Colonic mucosa (tissue), 4 donors: ENCODE data around the gene MCL1. TPM values are rescaled to one million over a fixed set of nuclear protein-coding genes. Genes with fewer than 3 reads are reported as not detected.
"Not testable (repeated sequence)": the region's sequence is repeated elsewhere in the genome, so short reads cannot be mapped to it uniquely, and the experiment has no call there.

Experiments used
- DNase-seq: peaks from one replicate; pipeline ENCODE4 v3.0.0-alpha.2; 2020
- H3K27ac ChIP-seq: fragments of 200-600 bp; one replicate; pipeline ENCODE4 v1.8.0; 2021
- H3K27me3 ChIP-seq: fragments of 200-600 bp; one replicate; pipeline ENCODE4 v1.8.0; 2021
- H3K36me3 ChIP-seq: fragments of 200-600 bp; one replicate; pipeline ENCODE4 v1.8.0; 2021
- H3K4me1 ChIP-seq: fragments of 200-600 bp; one replicate; pipeline ENCODE4 v1.8.0; 2021; ENCODE audit warnings: mild to moderate bottlenecking
- H3K4me3 ChIP-seq: fragments of 200-600 bp; one replicate; pipeline ENCODE4 v1.8.0; 2021
- H3K9ac ChIP-seq, 2 donors: one replicate each; pipeline ENCODE4 v1.7.0; 2013; ENCODE audit warnings: control low read depth in 2 of 2, low read depth in 2 of 2, low read length in 2 of 2
- H3K9me3 ChIP-seq: fragments of 200-600 bp; one replicate; pipeline ENCODE4 v1.8.0; 2021
- intact Hi-C: fragments of 100-400 bp; cut with DNase I; formaldehyde crosslinking; loops from one replicate; pipeline ENCODE4 v1.14.1; 2022
- total RNA-seq, 2 donors: library from RNA; stranded (reverse); fragmentation: NEBNext Ultra II Directional in 1 of 2; extraction: Animal tissue kit (Norgen Biotek cat#: 25700) in 1 of 2; gene quantifications; one replicate each; pipeline ENCODE4 v1.2.1, GENCODE V29; 2021
- TF ChIP-seq, protein P1 (sequence below): fragments of 200-600 bp; IDR thresholded peaks from one replicate; pipeline ENCODE4 v1.8.0; 2022; ENCODE audit warnings: antibody characterized with exemption, mild to moderate bottlenecking
- donor health status: healthy.
- donor health status: DM: no; HTN: no; CAD: no.
- donor health status: DM: no; HTN: no; CAD: no.

MCL1 gene
- total RNA-seq, 2 donors from 2014 or later: 151 to 285 TPM

DNA sequence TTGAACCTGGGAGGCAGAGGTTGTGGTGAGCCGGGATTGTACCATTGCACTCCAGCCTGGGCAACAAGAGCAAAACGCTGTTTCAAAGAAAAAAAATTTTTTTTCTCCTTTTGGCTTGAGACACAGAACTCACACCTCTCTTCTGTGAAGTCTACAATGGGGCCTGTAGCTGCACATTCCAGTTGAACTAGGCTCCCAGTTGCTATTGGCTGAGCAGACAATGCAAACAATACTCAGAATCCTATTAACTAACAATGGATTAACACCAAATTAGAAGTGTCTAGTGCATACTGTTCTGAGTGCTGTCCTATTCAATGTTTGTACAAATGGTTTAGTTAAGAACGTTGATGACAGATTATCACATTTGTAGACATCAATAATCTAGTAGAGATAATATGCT, 17.6 kb upstream of the MCL1 start:
- TF ChIP-seq, protein P1, sequence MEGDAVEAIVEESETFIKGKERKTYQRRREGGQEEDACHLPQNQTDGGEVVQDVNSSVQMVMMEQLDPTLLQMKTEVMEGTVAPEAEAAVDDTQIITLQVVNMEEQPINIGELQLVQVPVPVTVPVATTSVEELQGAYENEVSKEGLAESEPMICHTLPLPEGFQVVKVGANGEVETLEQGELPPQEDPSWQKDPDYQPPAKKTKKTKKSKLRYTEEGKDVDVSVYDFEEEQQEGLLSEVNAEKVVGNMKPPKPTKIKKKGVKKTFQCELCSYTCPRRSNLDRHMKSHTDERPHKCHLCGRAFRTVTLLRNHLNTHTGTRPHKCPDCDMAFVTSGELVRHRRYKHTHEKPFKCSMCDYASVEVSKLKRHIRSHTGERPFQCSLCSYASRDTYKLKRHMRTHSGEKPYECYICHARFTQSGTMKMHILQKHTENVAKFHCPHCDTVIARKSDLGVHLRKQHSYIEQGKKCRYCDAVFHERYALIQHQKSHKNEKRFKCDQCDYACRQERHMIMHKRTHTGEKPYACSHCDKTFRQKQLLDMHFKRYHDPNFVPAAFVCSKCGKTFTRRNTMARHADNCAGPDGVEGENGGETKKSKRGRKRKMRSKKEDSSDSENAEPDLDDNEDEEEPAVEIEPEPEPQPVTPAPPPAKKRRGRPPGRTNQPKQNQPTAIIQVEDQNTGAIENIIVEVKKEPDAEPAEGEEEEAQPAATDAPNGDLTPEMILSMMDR: no peak
- Histone ChIP-seq H3K4me3 (no peak overlapping the region), H3K9ac (no peak overlapping the region), H3K36me3 (no peaks in the 10 kb centered on the region), H3K27ac (no peak overlapping the region), H3K4me1 (no peaks in the 10 kb centered on the region), H3K9me3 (no peaks in the 10 kb centered on the region), H3K27me3 (no peaks in the 10 kb centered on the region)
- intact Hi-C loops: no loop called here
- no peak for DNase-seq

DNA sequence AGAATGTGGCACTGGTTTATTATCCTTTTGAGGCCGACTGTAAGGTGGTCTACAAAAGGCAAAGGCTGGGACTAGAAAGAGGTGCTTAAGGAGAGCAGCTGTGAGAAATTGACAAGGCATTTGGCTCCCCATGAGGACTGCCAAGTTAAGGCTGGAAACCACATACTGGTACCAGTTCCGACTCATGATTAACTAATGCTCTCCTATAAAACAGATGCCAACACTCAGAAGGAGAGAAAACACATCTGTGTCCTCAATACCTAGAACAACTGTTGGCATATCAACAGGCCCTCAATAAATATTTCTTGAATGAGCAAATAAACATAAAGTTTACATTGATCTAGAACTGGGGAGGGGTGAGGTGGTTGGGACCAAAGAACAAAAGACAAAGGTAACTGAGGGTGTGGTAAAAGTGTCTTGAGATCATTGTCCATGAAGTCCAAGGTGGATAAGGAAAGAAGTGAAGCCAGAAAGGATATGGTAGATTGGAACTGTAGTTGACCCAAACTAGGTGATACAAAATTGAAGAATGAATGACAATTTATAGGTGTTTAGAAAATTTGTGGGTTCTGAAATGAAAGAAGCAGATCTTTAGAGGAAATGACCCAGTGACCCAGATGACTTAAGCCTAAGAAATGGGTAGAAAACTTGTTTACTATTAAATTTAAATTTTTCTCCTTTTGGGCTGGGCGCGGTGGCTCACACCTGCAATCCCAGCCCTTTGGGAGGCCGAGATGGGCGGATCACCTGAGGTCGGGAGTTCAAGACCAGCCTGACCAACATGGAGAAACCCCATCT, 16.9 kb upstream of the MCL1 start:
- Histone ChIP-seq H3K27me3 (no peaks in the 10 kb centered on the region), H3K9me3 (no peaks in the 10 kb centered on the region), H3K27ac (no peak overlapping the region), H3K36me3 (no peaks in the 10 kb centered on the region), H3K4me1 (no peaks in the 10 kb centered on the region), H3K9ac (no peak overlapping the region), H3K4me3 (no peak overlapping the region)
- intact Hi-C loops: no loop called here
- DNase-seq: no peak
- TF ChIP-seq, protein P1: no peak

DNA sequence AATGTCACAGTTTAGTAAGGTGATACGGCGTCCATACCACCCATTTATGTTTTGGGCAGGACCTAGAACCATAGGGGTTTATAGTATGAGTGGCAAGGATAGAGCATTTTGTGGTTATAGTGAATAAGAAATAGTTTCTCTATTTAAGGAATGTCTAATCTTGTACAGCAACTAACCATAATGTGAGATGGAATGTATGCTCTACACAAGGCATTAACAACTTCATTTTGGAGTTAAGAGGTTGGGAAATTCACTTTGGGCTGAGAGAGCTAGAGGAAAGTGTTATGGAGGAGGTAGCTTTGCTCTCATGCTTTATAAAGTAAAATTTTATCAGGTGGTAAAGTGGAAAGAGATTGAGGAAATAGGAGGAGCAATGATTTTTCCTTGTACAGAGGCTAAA, 3.0 kb upstream of the MCL1 start:
- H3K4me3 ChIP-seq: no peak overlapping the region
- H3K9ac ChIP-seq: no peak overlapping the region
- DNase-seq: no peak
- TF ChIP-seq, protein P1: no peak
- H3K36me3 ChIP-seq: no peaks in the 10 kb centered on the region
- no peaks in the 10 kb centered on the region for H3K4me1 ChIP-seq
- H3K9me3 ChIP-seq: no peaks in the 10 kb centered on the region
- intact Hi-C loops: no loop called here
- no peaks in the 10 kb centered on the region for H3K27me3 ChIP-seq
- peak overlapping the region; percentile 10 for H3K27ac ChIP-seq

DNA sequence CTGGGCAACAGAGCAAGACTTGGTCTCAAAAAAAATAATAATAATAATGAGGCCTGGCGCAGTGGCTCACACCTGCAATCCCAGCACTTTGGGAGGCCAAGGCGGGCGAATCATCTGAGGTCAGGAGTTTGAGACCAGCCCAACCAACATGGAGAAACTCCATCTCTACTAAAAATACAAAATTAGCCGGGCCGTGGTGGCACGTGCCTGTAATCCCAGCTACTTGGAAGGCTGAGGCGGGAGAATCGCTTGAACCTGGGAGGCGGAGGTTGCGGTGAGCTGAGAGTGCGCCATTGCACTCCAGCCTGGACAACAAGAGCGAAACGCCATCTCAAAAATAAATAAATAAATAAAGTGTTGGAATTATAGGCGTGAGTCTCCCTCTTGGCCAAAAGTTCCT, 2.6 kb upstream of the MCL1 start:
- H3K9ac ChIP-seq, H3K4me1 ChIP-seq, H3K9me3 ChIP-seq, H3K36me3 ChIP-seq, DNase-seq, H3K27me3 ChIP-seq, H3K4me3 ChIP-seq, intact Hi-C loops: not testable (repeated sequence)
- H3K27ac ChIP-seq: peak overlapping the region; percentile 10

DNA sequence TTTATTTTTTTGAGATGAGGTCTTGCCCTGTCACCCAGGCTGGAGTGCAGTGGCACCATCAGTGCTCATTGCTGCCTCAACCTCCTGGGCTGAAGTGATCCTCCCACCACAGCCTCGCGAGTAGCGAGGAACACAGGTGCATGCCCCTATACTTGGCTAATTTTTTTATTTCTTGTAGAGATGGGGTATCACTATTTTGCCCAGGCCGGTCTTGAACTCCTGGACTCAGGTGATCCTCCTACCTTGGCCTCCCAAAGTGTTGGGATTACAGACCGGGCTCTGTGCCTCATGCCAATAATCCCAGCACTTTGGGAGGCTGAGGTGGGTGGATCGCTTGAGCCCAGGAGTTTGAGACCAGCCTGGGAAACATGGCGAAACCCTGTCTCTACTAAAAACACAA, 2.0 kb upstream of the MCL1 start:
- H3K9ac ChIP-seq, DNase-seq, intact Hi-C loops, H3K4me1 ChIP-seq, H3K27ac ChIP-seq, H3K9me3 ChIP-seq, H3K4me3 ChIP-seq, H3K27me3 ChIP-seq, H3K36me3 ChIP-seq: not testable (repeated sequence)

DNA sequence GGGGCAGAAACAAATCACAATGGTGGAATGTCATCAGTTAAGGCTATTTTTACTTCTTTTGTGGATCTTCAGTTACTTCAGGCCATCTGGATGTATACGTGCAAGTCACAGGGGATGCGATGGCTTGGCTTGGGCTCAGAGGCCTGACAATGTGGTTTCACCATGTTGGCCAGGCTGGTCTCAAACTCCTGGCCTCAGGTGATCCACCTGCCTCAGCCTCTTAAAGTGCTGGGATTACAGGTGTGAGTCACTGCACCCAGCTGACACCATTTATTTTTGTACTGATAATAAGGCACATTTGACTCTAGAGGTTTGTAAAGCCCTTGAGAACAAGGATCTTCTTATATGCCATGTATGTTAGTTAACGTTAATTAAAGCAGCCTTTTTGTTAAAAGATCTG, 1.6 kb upstream of the MCL1 start:
- H3K27ac ChIP-seq, H3K27me3 ChIP-seq, H3K36me3 ChIP-seq, H3K4me3 ChIP-seq, H3K9ac ChIP-seq, intact Hi-C loops, DNase-seq, H3K9me3 ChIP-seq, H3K4me1 ChIP-seq: not testable (repeated sequence)

DNA sequence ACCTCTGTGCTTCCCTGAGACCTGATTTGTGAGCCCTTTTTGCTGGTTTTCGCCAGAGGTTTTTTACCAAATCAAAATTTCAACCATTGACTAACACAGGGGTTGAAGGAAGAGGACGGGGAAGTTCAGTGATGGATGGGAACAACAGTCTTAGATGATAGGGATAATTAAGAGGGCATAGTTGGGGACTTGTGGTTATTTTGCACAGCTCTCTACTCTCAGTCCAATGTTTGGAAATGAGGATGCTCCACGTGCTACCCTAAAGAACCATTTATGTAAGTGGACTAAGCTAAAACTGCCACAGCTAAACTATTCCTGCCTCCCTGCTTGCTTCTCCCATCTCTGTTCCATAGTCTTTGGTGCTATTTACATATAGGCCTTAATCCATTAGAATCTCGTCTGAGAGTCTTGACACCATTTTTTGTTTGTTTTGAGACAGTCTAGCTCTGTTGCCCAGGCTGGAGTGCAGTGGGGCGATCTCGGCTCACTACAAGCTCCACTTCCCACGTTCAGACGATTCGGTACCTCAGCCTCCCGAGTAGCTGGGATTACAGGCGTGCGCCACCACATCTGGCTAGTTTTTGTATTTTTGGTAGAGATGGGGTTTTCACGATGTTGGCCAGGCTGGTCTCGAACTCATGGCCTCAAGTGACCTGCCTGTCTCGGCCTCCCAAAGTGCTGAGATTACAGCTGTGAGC, 684 bp upstream of the MCL1 start:
- no peaks in the 10 kb centered on the region for H3K27me3 ChIP-seq
- peak overlapping the region; percentile 98 for H3K27ac ChIP-seq
- peak overlapping the region; percentile 87 for H3K4me3 ChIP-seq
- H3K9ac ChIP-seq: peak overlapping the region; percentile 61 to 99
- H3K36me3 ChIP-seq: no peaks in the 10 kb centered on the region
- intact Hi-C loops: loop anchor here (5.0 kb wide), 1 partner anchor 42 kb away; no protein-coding TSS in a partner anchor
- no peaks in the 10 kb centered on the region for H3K9me3 ChIP-seq
- TF ChIP-seq, protein P1: no peak
- H3K4me1 ChIP-seq: no peaks in the 10 kb centered on the region
- no peak for DNase-seq
